Measurements from ENCODE around the gene KANSL1L.

The KANSL1L gene

DNA sequence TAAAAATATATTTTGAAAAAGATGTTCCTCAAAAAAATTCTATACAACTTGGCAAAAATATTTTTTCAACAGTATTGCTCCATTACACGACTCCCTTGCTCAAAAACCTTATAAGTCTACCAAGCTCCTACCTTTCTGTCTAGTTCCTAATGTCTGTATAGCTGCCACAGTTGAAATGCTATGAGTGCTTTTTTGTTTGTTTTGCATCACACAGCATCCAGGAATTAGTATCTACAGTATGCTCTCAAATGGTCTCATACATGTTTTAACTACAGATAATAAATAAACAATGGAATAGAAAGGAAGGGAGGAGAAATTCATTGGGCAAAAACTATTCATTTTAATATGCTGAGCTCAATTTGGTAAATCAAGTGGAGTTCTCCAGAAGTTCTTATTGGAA lies 36.7 kb upstream of the KANSL1L start:
- peaks cover 17% of the 10 kb centered on the region for H3K27me3 ChIP-seq (ENCODE audit: control insufficient read depth, low read length)
- H3K79me2 ChIP-seq (ENCODE audit: control insufficient read depth, low read length): no peaks in the 10 kb centered on the region
- no peak overlapping the region for H3K27ac ChIP-seq (ENCODE audit: low read depth, low read length)
- H4K20me1 ChIP-seq (ENCODE audit: control insufficient read depth, insufficient read depth, low read depth, low read length): no peaks in the 10 kb centered on the region
- H3K9me3 ChIP-seq (ENCODE audit: control insufficient read depth, insufficient read depth, low read length): no peaks in the 10 kb centered on the region
- no peak overlapping the region for H3K4me2 ChIP-seq (ENCODE audit: low read length)
- H3K36me3 ChIP-seq (ENCODE audit: control insufficient read depth, low read length): no peaks in the 10 kb centered on the region
- no peaks in the 10 kb centered on the region for H3K9me2 ChIP-seq (replicated peaks; ENCODE audit: control insufficient read depth, low read length)
- H3F3A ChIP-seq (ENCODE audit: control insufficient read depth, insufficient read depth): no peaks in the 10 kb centered on the region
- no peak overlapping the region for H3K4me3 ChIP-seq (ENCODE audit: low read length)
- no peaks in the 10 kb centered on the region for H3K4me1 ChIP-seq (ENCODE audit: control insufficient read depth, low read length)
- no peak for TF ChIP-seq EZH2phosphoT487 (IDR thresholded peaks at IDR 0.05; ENCODE audit: borderline replicate concordance, low read length)
- TF ChIP-seq, protein P1, sequence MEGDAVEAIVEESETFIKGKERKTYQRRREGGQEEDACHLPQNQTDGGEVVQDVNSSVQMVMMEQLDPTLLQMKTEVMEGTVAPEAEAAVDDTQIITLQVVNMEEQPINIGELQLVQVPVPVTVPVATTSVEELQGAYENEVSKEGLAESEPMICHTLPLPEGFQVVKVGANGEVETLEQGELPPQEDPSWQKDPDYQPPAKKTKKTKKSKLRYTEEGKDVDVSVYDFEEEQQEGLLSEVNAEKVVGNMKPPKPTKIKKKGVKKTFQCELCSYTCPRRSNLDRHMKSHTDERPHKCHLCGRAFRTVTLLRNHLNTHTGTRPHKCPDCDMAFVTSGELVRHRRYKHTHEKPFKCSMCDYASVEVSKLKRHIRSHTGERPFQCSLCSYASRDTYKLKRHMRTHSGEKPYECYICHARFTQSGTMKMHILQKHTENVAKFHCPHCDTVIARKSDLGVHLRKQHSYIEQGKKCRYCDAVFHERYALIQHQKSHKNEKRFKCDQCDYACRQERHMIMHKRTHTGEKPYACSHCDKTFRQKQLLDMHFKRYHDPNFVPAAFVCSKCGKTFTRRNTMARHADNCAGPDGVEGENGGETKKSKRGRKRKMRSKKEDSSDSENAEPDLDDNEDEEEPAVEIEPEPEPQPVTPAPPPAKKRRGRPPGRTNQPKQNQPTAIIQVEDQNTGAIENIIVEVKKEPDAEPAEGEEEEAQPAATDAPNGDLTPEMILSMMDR (IDR thresholded peaks at IDR 0.05; ENCODE audit: low read depth, low read length, poor library complexity, severe bottlenecking): no peak

DNA sequence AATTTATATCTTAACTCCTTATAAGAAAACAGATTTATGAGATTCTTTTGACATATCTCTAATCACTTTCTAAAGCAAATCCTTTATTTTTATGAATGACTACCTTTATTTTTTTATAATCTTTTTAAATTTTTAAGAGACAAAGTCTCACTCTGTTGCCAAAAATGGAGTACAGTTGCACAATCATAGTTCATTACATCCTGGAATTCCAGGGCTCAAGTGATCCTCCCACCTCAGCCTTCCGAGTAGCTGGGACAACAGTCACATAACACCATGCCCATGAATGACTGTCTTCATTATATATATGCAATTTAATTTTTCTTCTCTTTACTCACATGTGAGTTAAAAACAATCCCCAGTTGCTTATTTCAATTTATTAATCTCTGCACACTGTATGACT lies 32.3 kb upstream of the KANSL1L start:
- TF ChIP-seq, protein P1 (IDR thresholded peaks at IDR 0.05; ENCODE audit: low read depth, low read length, poor library complexity, severe bottlenecking): no peak
- TF ChIP-seq EZH2phosphoT487 (IDR thresholded peaks at IDR 0.05; ENCODE audit: borderline replicate concordance, low read length): no peak
- Histone ChIP-seq H3K27me3 (ENCODE audit: control insufficient read depth, low read length) (peaks cover 18% of the 10 kb centered on the region), H3K36me3 (ENCODE audit: control insufficient read depth, low read length) (no peaks in the 10 kb centered on the region), H3K4me2 (ENCODE audit: low read length) (no peak overlapping the region), H3K4me1 (ENCODE audit: control insufficient read depth, low read length) (no peaks in the 10 kb centered on the region), H3K27ac (ENCODE audit: low read depth, low read length) (no peak overlapping the region), H3K9me2 (replicated peaks; ENCODE audit: control insufficient read depth, low read length) (no peaks in the 10 kb centered on the region), H3K4me3 (ENCODE audit: low read length) (no peak overlapping the region), H4K20me1 (ENCODE audit: control insufficient read depth, insufficient read depth, low read depth, low read length) (no peaks in the 10 kb centered on the region), H3K9me3 (ENCODE audit: control insufficient read depth, insufficient read depth, low read length) (no peaks in the 10 kb centered on the region), H3K79me2 (ENCODE audit: control insufficient read depth, low read length) (no peaks in the 10 kb centered on the region), H3F3A (ENCODE audit: control insufficient read depth, insufficient read depth) (no peaks in the 10 kb centered on the region)

GRCh38 chr2:210203147-210203546 lies 31.9 kb upstream of the KANSL1L start:
- TF ChIP-seq, protein P1 (IDR thresholded peaks at IDR 0.05; ENCODE audit: low read depth, low read length, poor library complexity, severe bottlenecking): no peak
- TF ChIP-seq EZH2phosphoT487 (IDR thresholded peaks at IDR 0.05; ENCODE audit: borderline replicate concordance, low read length): no peak
- Histone ChIP-seq H4K20me1 (ENCODE audit: control insufficient read depth, insufficient read depth, low read depth, low read length) (no peaks in the 10 kb centered on the region), H3K9me2 (replicated peaks; ENCODE audit: control insufficient read depth, low read length) (no peaks in the 10 kb centered on the region), H3K4me3 (ENCODE audit: low read length) (no peak overlapping the region), H3K27me3 (ENCODE audit: control insufficient read depth, low read length) (peaks cover 18% of the 10 kb centered on the region), H3F3A (ENCODE audit: control insufficient read depth, insufficient read depth) (no peaks in the 10 kb centered on the region), H3K9me3 (ENCODE audit: control insufficient read depth, insufficient read depth, low read length) (no peaks in the 10 kb centered on the region), H3K79me2 (ENCODE audit: control insufficient read depth, low read length) (no peaks in the 10 kb centered on the region), H3K4me2 (ENCODE audit: low read length) (no peak overlapping the region), H3K4me1 (ENCODE audit: control insufficient read depth, low read length) (no peaks in the 10 kb centered on the region), H3K27ac (ENCODE audit: low read depth, low read length) (no peak overlapping the region), H3K36me3 (ENCODE audit: control insufficient read depth, low read length) (no peaks in the 10 kb centered on the region)

- TF ChIP-seq, protein P1 (IDR thresholded peaks at IDR 0.05; ENCODE audit: low read depth, low read length, poor library complexity, severe bottlenecking): no peak
- TF ChIP-seq EZH2phosphoT487 (IDR thresholded peaks at IDR 0.05; ENCODE audit: borderline replicate concordance, low read length): no peak
- Histone ChIP-seq H3K9me3 (ENCODE audit: control insufficient read depth, insufficient read depth, low read length) (no peaks in the 10 kb centered on the region), H3K4me1 (ENCODE audit: control insufficient read depth, low read length) (no peaks in the 10 kb centered on the region), H4K20me1 (ENCODE audit: control insufficient read depth, insufficient read depth, low read depth, low read length) (no peaks in the 10 kb centered on the region), H3K79me2 (ENCODE audit: control insufficient read depth, low read length) (no peaks in the 10 kb centered on the region), H3K4me3 (ENCODE audit: low read length) (no peak overlapping the region), H3K36me3 (ENCODE audit: control insufficient read depth, low read length) (no peaks in the 10 kb centered on the region), H3K27ac (ENCODE audit: low read depth, low read length) (no peak overlapping the region), H3F3A (ENCODE audit: control insufficient read depth, insufficient read depth) (no peaks in the 10 kb centered on the region), H3K4me2 (ENCODE audit: low read length) (no peak overlapping the region), H3K9me2 (replicated peaks; ENCODE audit: control insufficient read depth, low read length) (no peaks in the 10 kb centered on the region), H3K27me3 (ENCODE audit: control insufficient read depth, low read length) (peaks cover 6% of the 10 kb centered on the region)
These were observed 28.6 kb upstream of the KANSL1L start for GRCh38 chr2:210199854-210200253.
